PFSK-1 (cell line): ENCODE results near the gene CEP19.

ENCODE experiments used
- FOXP2 ChIP-seq: optimal IDR thresholded peaks from 2 replicates; pipeline ENCODE3; 2011; ENCODE audit warnings: borderline replicate concordance, control low read depth, inconsistent platforms; ENCODE audit not compliant: insufficient read depth; ENCODE audit errors: extremely low read length, extremely low read depth
- POLR2AphosphoS5 ChIP-seq: IDR thresholded peaks from 2 replicates; pipeline ENCODE4 v1.6.1; 2012; ENCODE audit warnings: low read depth, mild to moderate bottlenecking, control low read depth, low read length, moderate library complexity
- SIN3A ChIP-seq: IDR thresholded peaks from 2 replicates; pipeline ENCODE4 v1.6.1; 2012; ENCODE audit warnings: mild to moderate bottlenecking, low read length, moderate library complexity, borderline replicate concordance; ENCODE audit not compliant: insufficient read depth
- TAF1 ChIP-seq: IDR thresholded peaks from 2 replicates; pipeline ENCODE4 v1.6.1; 2012; ENCODE audit warnings: low read length, control low read depth, borderline replicate concordance; ENCODE audit not compliant: insufficient read depth
- TF ChIP-seq, protein P1 (sequence below), 2 experiments: IDR thresholded peaks; 2 replicates each; pipeline versions ENCODE4 v1.6.1 to v1.8.0; 2011 to 2012; ENCODE audit warnings: low read depth in 2 of 2, low read length in 2 of 2, control low read depth in 1 of 2, inconsistent platforms in 1 of 2, mild to moderate bottlenecking in 1 of 2, moderate library complexity in 1 of 2; ENCODE audit not compliant: insufficient read depth in 1 of 2

The CEP19 gene

DNA sequence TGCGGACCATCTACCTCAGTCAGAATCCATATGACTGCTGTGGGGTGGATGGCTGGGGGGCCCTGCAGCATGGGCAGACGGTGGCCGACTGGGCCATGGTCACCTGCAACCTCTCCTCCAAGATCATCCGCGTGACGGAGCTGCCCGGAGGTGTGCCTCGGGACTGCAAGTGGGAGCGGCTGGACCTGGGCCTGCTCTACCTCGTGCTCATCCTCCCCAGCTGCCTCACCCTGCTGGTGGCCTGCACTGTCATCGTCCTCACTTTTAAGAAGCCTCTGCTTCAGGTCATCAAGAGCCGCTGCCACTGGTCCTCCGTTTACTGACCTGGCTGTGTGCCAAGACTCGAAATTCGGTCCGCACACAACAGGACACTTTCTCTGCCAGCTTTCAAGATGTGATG, 50.6 kb downstream of the CEP19 start:
- TF ChIP-seq, protein P1, sequence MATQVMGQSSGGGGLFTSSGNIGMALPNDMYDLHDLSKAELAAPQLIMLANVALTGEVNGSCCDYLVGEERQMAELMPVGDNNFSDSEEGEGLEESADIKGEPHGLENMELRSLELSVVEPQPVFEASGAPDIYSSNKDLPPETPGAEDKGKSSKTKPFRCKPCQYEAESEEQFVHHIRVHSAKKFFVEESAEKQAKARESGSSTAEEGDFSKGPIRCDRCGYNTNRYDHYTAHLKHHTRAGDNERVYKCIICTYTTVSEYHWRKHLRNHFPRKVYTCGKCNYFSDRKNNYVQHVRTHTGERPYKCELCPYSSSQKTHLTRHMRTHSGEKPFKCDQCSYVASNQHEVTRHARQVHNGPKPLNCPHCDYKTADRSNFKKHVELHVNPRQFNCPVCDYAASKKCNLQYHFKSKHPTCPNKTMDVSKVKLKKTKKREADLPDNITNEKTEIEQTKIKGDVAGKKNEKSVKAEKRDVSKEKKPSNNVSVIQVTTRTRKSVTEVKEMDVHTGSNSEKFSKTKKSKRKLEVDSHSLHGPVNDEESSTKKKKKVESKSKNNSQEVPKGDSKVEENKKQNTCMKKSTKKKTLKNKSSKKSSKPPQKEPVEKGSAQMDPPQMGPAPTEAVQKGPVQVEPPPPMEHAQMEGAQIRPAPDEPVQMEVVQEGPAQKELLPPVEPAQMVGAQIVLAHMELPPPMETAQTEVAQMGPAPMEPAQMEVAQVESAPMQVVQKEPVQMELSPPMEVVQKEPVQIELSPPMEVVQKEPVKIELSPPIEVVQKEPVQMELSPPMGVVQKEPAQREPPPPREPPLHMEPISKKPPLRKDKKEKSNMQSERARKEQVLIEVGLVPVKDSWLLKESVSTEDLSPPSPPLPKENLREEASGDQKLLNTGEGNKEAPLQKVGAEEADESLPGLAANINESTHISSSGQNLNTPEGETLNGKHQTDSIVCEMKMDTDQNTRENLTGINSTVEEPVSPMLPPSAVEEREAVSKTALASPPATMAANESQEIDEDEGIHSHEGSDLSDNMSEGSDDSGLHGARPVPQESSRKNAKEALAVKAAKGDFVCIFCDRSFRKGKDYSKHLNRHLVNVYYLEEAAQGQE (IDR thresholded peaks at IDR 0.05; ENCODE audit: insufficient read depth in 1 of 2, low read depth in 2 of 2, low read length in 2 of 2) = no peak
- no peak for TF ChIP-seq POLR2AphosphoS5
- TF ChIP-seq FOXP2 = no peak
- TF ChIP-seq SIN3A = no peak
- no peak for TF ChIP-seq TAF1

DNA sequence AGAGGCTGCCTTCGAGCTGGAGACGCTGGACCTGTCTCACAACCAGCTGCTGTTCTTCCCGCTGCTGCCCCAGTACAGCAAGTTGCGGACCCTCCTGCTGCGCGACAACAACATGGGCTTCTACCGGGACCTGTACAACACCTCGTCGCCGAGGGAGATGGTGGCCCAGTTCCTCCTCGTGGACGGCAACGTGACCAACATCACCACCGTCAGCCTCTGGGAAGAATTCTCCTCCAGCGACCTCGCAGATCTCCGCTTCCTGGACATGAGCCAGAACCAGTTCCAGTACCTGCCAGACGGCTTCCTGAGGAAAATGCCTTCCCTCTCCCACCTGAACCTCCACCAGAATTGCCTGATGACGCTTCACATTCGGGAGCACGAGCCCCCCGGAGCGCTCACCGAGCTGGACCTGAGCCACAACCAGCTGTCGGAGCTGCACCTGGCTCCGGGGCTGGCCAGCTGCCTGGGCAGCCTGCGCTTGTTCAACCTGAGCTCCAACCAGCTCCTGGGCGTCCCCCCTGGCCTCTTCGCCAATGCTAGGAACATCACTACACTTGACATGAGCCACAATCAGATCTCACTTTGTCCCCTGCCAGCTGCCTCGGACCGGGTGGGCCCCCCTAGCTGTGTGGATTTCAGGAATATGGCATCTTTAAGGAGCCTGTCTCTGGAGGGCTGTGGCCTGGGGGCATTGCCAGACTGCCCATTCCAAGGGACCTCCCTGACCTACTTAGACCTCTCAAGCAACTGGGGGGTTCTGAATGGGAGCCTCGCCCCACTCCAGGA, 51.5 kb downstream of the CEP19 start:
- TF ChIP-seq SIN3A (no peak), POLR2AphosphoS5 (no peak), FOXP2 (no peak), TAF1 (no peak)
- TF ChIP-seq, protein P1 (IDR thresholded peaks at IDR 0.05; ENCODE audit: insufficient read depth in 1 of 2, low read depth in 2 of 2, low read length in 2 of 2) = no peak

DNA sequence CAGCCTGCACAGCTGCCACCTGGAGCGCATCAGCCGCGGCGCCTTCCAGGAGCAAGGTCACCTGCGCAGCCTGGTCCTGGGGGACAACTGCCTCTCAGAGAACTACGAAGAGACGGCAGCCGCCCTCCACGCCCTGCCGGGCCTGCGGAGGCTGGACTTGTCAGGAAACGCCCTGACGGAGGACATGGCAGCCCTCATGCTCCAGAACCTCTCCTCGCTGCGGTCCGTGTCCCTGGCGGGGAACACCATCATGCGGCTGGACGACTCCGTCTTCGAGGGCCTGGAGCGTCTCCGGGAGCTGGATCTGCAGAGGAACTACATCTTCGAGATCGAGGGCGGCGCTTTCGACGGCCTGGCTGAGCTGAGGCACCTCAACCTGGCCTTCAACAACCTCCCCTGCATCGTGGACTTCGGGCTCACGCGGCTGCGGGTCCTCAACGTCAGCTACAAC, 52.1 kb downstream of the CEP19 start:
- no peak for TF ChIP-seq FOXP2
- no peak for TF ChIP-seq POLR2AphosphoS5
- TF ChIP-seq, protein P1 (IDR thresholded peaks at IDR 0.05; ENCODE audit: insufficient read depth in 1 of 2, low read depth in 2 of 2, low read length in 2 of 2) = no peak
- TF ChIP-seq SIN3A = no peak
- TF ChIP-seq TAF1 = no peak
